Measurements from ENCODE around the gene TBC1D26. TPM values are rescaled to one million over a fixed set of nuclear protein-coding genes. Genes with fewer than 3 reads are reported as not detected.

The TBC1D26 gene
- total RNA-seq, 1 experiment from 2014 or later = not detected

DNA sequence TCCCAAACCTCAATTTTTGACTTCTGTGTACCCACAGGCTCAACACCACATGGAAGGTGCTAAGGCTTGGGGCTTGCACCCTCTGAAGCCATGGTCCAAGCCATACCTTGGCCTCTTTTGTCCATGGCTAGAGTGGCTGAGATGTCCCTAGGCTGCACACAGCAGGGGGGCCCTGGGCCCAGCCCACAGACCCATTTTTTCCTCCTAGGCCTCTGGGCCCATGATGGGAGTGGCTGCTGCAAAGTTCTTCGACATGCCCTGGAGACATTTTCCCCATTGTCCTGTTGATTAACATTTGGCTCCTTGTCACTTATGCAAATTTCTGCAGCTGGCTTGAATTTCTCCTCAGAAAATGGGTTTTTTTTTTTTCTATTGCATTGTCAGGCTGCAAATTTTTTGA, 47.0 kb downstream of the TBC1D26 start:
- ChIA-PET POLR2A (no interaction called here), CTCF (no interaction called here)
- BruUV-seq (replicated peaks) = no TSS peak
- intact Hi-C loops (cut with micrococcal nuclease; ENCODE audit: unreplicated experiment) = no loop called here
- Mint-ChIP-seq H3K4me3 (ENCODE audit: unreplicated experiment) (no peak overlapping the region), H3K36me3 (ENCODE audit: insufficient read depth, unreplicated experiment) (no peaks in the 10 kb centered on the region), H3K4me1 (ENCODE audit: low read depth, unreplicated experiment) (no peaks in the 10 kb centered on the region), H3K27me3 (ENCODE audit: insufficient read depth, unreplicated experiment) (no peaks in the 10 kb centered on the region), H3K27ac (ENCODE audit: unreplicated experiment) (no peak overlapping the region), H3K9me3 (ENCODE audit: unreplicated experiment) (peaks cover 10% of the 10 kb centered on the region)
- H3K36me3 ChIP-seq (ENCODE audit: control insufficient read depth, insufficient read depth, low read length) = no peaks in the 10 kb centered on the region
- no peaks in the 10 kb centered on the region for H3K4me1 ChIP-seq
- no peak for DNase-seq
- H3K27me3 ChIP-seq (replicated peaks; ENCODE audit: control insufficient read depth, insufficient read depth, low read length) = no peaks in the 10 kb centered on the region
- TF ChIP-seq, protein P1, sequence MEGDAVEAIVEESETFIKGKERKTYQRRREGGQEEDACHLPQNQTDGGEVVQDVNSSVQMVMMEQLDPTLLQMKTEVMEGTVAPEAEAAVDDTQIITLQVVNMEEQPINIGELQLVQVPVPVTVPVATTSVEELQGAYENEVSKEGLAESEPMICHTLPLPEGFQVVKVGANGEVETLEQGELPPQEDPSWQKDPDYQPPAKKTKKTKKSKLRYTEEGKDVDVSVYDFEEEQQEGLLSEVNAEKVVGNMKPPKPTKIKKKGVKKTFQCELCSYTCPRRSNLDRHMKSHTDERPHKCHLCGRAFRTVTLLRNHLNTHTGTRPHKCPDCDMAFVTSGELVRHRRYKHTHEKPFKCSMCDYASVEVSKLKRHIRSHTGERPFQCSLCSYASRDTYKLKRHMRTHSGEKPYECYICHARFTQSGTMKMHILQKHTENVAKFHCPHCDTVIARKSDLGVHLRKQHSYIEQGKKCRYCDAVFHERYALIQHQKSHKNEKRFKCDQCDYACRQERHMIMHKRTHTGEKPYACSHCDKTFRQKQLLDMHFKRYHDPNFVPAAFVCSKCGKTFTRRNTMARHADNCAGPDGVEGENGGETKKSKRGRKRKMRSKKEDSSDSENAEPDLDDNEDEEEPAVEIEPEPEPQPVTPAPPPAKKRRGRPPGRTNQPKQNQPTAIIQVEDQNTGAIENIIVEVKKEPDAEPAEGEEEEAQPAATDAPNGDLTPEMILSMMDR (IDR thresholded peaks at IDR 0.05; ENCODE audit: insufficient read depth in 1 of 2, low read depth in 1 of 2, low read length in 1 of 2, severe bottlenecking in 1 of 2, unreplicated experiment in 1 of 2) = no peak
- no peaks in the 10 kb centered on the region for H3K9me3 ChIP-seq
- no peak overlapping the region for H3K4me3 ChIP-seq (ENCODE audit: low read depth, low read length)

DNA sequence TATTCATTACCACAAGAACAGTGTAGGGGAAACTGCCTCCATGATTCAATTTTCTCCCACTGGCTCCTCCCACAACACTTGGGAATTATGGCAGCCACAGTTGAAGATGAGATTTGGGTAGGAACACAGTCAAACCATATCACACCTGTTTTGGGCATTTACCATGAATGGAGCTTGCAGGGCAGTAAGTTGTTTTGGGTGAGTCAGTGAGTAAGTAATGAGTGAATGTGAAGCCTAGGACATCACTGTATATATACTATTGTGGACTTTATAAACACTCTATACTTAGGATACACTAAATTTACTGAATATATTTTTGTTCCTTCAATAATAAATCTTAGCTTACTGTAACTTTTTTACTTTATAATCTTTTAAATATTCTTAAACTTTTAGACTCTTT, 48.1 kb downstream of the TBC1D26 start:
- no peak overlapping the region for H3K4me3 ChIP-seq (ENCODE audit: low read depth, low read length)
- no peaks in the 10 kb centered on the region for H3K9me3 ChIP-seq
- no peaks in the 10 kb centered on the region for H3K4me1 ChIP-seq
- H3K4me3 Mint-ChIP-seq (ENCODE audit: unreplicated experiment) = no peak overlapping the region
- H3K27me3 ChIP-seq (replicated peaks; ENCODE audit: control insufficient read depth, insufficient read depth, low read length) = no peaks in the 10 kb centered on the region
- no TSS peak for BruUV-seq (replicated peaks)
- no peaks in the 10 kb centered on the region for H3K27me3 Mint-ChIP-seq (ENCODE audit: insufficient read depth, unreplicated experiment)
- POLR2A ChIA-PET = no interaction called here
- H3K9me3 Mint-ChIP-seq (ENCODE audit: unreplicated experiment) = peaks cover 10% of the 10 kb centered on the region
- H3K36me3 ChIP-seq (ENCODE audit: control insufficient read depth, insufficient read depth, low read length) = no peaks in the 10 kb centered on the region
- no peaks in the 10 kb centered on the region for H3K36me3 Mint-ChIP-seq (ENCODE audit: insufficient read depth, unreplicated experiment)
- intact Hi-C loops (cut with micrococcal nuclease; ENCODE audit: unreplicated experiment) = no loop called here
- no peaks in the 10 kb centered on the region for H3K4me1 Mint-ChIP-seq (ENCODE audit: low read depth, unreplicated experiment)
- H3K27ac Mint-ChIP-seq (ENCODE audit: unreplicated experiment) = no peak overlapping the region
- TF ChIP-seq, protein P1 (IDR thresholded peaks at IDR 0.05; ENCODE audit: insufficient read depth in 1 of 2, low read depth in 1 of 2, low read length in 1 of 2, severe bottlenecking in 1 of 2, unreplicated experiment in 1 of 2) = no peak
- CTCF ChIA-PET = no interaction called here
- DNase-seq = no peak

DNA sequence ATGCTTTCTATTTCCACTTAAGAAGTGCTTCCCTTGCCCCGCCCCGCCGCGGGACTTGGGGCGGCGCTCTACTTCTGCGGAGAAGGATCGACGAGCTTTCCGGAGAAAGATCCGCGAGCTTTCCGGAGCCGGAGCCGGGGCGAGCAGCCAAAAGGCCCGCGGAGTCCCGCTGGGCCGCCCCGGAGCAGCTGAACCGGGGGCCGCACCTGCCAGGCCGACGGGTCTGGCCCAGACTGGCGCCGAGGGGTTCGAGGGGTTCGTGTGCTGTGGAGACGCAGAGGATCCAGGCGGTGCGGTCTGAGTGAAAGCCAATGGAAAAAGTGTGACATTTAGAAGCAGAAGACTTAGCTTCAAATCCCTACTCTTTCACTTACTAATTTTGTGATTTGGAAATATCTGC, 50.8 kb downstream of the TBC1D26 start:
- no peaks in the 10 kb centered on the region for H3K36me3 ChIP-seq (ENCODE audit: control insufficient read depth, insufficient read depth, low read length)
- H3K4me1 ChIP-seq = no peaks in the 10 kb centered on the region
- no peak for DNase-seq
- TF ChIP-seq, protein P1 (IDR thresholded peaks at IDR 0.05; ENCODE audit: insufficient read depth in 1 of 2, low read depth in 1 of 2, low read length in 1 of 2, severe bottlenecking in 1 of 2, unreplicated experiment in 1 of 2) = no peak
- no peak overlapping the region for H3K4me3 Mint-ChIP-seq (ENCODE audit: unreplicated experiment)
- H3K9me3 Mint-ChIP-seq (ENCODE audit: unreplicated experiment) = peaks cover 3% of the 10 kb centered on the region
- BruUV-seq (replicated peaks) = no TSS peak
- intact Hi-C loops (cut with micrococcal nuclease; ENCODE audit: unreplicated experiment) = no loop called here
- no peaks in the 10 kb centered on the region for H3K9me3 ChIP-seq
- H3K4me3 ChIP-seq (ENCODE audit: low read depth, low read length) = no peak overlapping the region
- CTCF ChIA-PET = no interaction called here
- H3K27ac Mint-ChIP-seq (ENCODE audit: unreplicated experiment) = no peak overlapping the region
- H3K27me3 Mint-ChIP-seq (ENCODE audit: insufficient read depth, unreplicated experiment) = no peaks in the 10 kb centered on the region
- no peaks in the 10 kb centered on the region for H3K36me3 Mint-ChIP-seq (ENCODE audit: insufficient read depth, unreplicated experiment)
- H3K4me1 Mint-ChIP-seq (ENCODE audit: low read depth, unreplicated experiment) = no peaks in the 10 kb centered on the region
- POLR2A ChIA-PET = no interaction called here
- H3K27me3 ChIP-seq (replicated peaks; ENCODE audit: control insufficient read depth, insufficient read depth, low read length) = no peaks in the 10 kb centered on the region

Measured in Caco-2 (cell line).